Adipocyte (in vitro differentiated cells): Measurements from ENCODE around the gene KCNJ1.

ENCODE experiments used
- DNase-seq: peaks from one replicate; pipeline ENCODE4 v3.0.0-alpha.2; 2015; ENCODE audit warnings: low read depth
- H3K27me3 ChIP-seq: replicated peaks from 2 replicates; pipeline ENCODE4 v1.7.0; 2013; ENCODE audit warnings: mild to moderate bottlenecking, low read length, moderate library complexity; ENCODE audit not compliant: control insufficient read depth, insufficient read depth
- H3K36me3 ChIP-seq: 2 replicates; pipeline ENCODE4 v1.7.0; 2013; ENCODE audit warnings: low read length, mild to moderate bottlenecking, moderate library complexity; ENCODE audit not compliant: control insufficient read depth, insufficient read depth, severe bottlenecking
- H3K4me1 ChIP-seq: 2 replicates; pipeline ENCODE4 v1.7.0; 2013; ENCODE audit warnings: mild to moderate bottlenecking, low read length, moderate library complexity; ENCODE audit not compliant: control insufficient read depth, insufficient read depth
- H3K4me3 ChIP-seq: 2 replicates; pipeline ENCODE4 v1.7.0; 2013; ENCODE audit warnings: mild to moderate bottlenecking, low read length, moderate library complexity
- H3K9ac ChIP-seq: 2 replicates; pipeline ENCODE4 v1.7.0; 2013; ENCODE audit warnings: mild to moderate bottlenecking, low read length, moderate library complexity
- H3K9me3 ChIP-seq: 2 replicates; pipeline ENCODE4 v1.7.0; 2013; ENCODE audit warnings: mild to moderate bottlenecking, low read length, moderate library complexity; ENCODE audit not compliant: control insufficient read depth

KCNJ1 gene

GRCh38 chr11:128796270-128796669 lies 70.8 kb downstream of the KCNJ1 start:
- no peak overlapping the region for H3K9ac ChIP-seq
- no peaks in the 10 kb centered on the region for H3K9me3 ChIP-seq
- no peaks in the 10 kb centered on the region for H3K27me3 ChIP-seq
- no peaks in the 10 kb centered on the region for H3K4me1 ChIP-seq
- no peaks in the 10 kb centered on the region for H3K36me3 ChIP-seq
- DNase-seq: peak; percentile 28
- H3K4me3 ChIP-seq: no peak overlapping the region

- H3K9ac ChIP-seq: no peak overlapping the region
- H3K4me3 ChIP-seq: peak overlapping the region; percentile 22
- no peak for DNase-seq
- peaks cover 4% of the 10 kb centered on the region for H3K4me1 ChIP-seq
- no peaks in the 10 kb centered on the region for H3K27me3 ChIP-seq
- H3K9me3 ChIP-seq: no peaks in the 10 kb centered on the region
- no peaks in the 10 kb centered on the region for H3K36me3 ChIP-seq
Observed at GRCh38 chr11:128790196-128790595, 76.9 kb downstream of the KCNJ1 start.

- DNase-seq: no peak
- Histone ChIP-seq H3K4me1 (peaks cover 4% of the 10 kb centered on the region), H3K9me3 (no peaks in the 10 kb centered on the region), H3K4me3 (peak overlapping the region; percentile 22), H3K27me3 (no peaks in the 10 kb centered on the region), H3K36me3 (peaks cover 3% of the 10 kb centered on the region), H3K9ac (no peak overlapping the region)
Observed at GRCh38 chr11:128789497-128790150, 77.5 kb downstream of the KCNJ1 start.
